HCT116 (cell line): ENCODE measurements around the gene LYG2. TPM values are rescaled to one million over a fixed set of nuclear protein-coding genes. Genes with fewer than 3 reads are reported as not detected.
A peak's percentile ranks its signal among the peaks of the same experiment; 100 is the strongest.
"Not testable (repeated sequence)": the region's sequence is repeated elsewhere in the genome, so short reads cannot be mapped to it uniquely, and the experiment has no call there.

Source experiments
- ATAC-seq: fragments of 200-7000 bp; cut with Tn5 transposase; 2 replicates; pipeline ENCODE4 v1.9.1; 2020; ENCODE audit warnings: mild to moderate bottlenecking, moderate library complexity
- Bru-seq: library from RNA; stranded (reverse); fragments of 400-500 nt; gene quantifications from one replicate; lab custom pipeline; 2021; lab: Mats Ljungman, UMichigan
- BruChase-seq, 2 experiments: library from RNA; stranded (reverse); fragments of 400-500 nt; gene quantifications; one replicate each; lab custom pipeline; 2021; lab: Mats Ljungman, UMichigan
- BruUV-seq: library from RNA; stranded (reverse); fragments of 400-500 nt; replicated peaks from 2 replicates; lab custom pipeline; 2021; lab: Mats Ljungman, UMichigan
- CTCF ChIA-PET: fragments of 300-600 bp; sonication (Branson Sonifier 250); formaldehyde crosslinking; loops from one replicate; lab custom pipeline; 2021; ENCODE audit warnings: antibody characterized with exemption; lab: Charles Lee
- POLR2A ChIA-PET: fragments of 300-600, 350-600 bp; sonication (Branson Sonifier 250); formaldehyde crosslinking; loops from one replicate; lab custom pipeline; 2021; ENCODE audit warnings: antibody characterized with exemption; lab: Charles Lee
- RAD21 ChIA-PET, 2 experiments: fragments of 300-600 bp; sonication (Branson Sonifier 250); formaldehyde crosslinking; loops; one replicate each; lab custom pipeline; 2023; ENCODE audit warnings: low total read pairs in 2 of 2; ENCODE audit not compliant: uncharacterized antibody in 2 of 2, unreplicated experiment in 2 of 2, low non-redundant PET in 1 of 2; lab: Charles Lee
- DNase-seq: peaks from one replicate; pipeline ENCODE4 v3.0.0-alpha.2; 2010; ENCODE audit warnings: low read depth, low spot score
- H2AFZ ChIP-seq: fragments of 200-600 bp; shearing (Covaris generic), sonication (generic); 2 replicates; pipeline ENCODE4 v1.6.1; 2017; ENCODE audit warnings: low read depth, mixed run types, mixed read lengths, antibody characterized with exemption, low read length; ENCODE audit not compliant: poor library complexity, severe bottlenecking
- H3K27ac ChIP-seq: 2 replicates; pipeline ENCODE4 v1.5.1; 2012; ENCODE audit warnings: low read depth, low read length
- H3K27me3 ChIP-seq: fragments of 200-600 bp; sonication (generic); 2 replicates; pipeline ENCODE4 v1.6.1; 2016; ENCODE audit warnings: mixed run types, low read length, mixed read lengths; ENCODE audit not compliant: insufficient read depth
- H3K36me3 ChIP-seq, 2 experiments: fragments of 200-500 bp in 1 of 2; fragments of 200-600 bp in 1 of 2; sonication (Bioruptor generic) in 1 of 2; sonication (generic) in 1 of 2; 2 replicates each; pipeline versions ENCODE4 v1.5.1 to v1.6.1; 2014 to 2016; ENCODE audit warnings: low read length in 2 of 2, inconsistent platforms in 1 of 2, mixed read lengths in 1 of 2, mixed run types in 1 of 2; ENCODE audit not compliant: insufficient read depth in 2 of 2, control insufficient read depth in 1 of 2
- H3K4me1 ChIP-seq, 2 experiments: fragments of 200-600 bp in 1 of 2; sonication (generic) in 1 of 2; 2 replicates each; pipeline versions ENCODE4 v1.5.1 to v1.6.1; 2012 to 2017; ENCODE audit warnings: low read length in 2 of 2, inconsistent platforms in 1 of 2, mild to moderate bottlenecking in 1 of 2, mixed read lengths in 1 of 2, mixed run types in 1 of 2, moderate library complexity in 1 of 2; ENCODE audit not compliant: insufficient read depth in 2 of 2, control insufficient read depth in 1 of 2
- H3K4me2 ChIP-seq: fragments of 200-600 bp; sonication (generic); 2 replicates; pipeline ENCODE4 v1.6.1; 2017; ENCODE audit warnings: mixed run types, low read length, mixed read lengths
- H3K4me3 ChIP-seq, 2 experiments: fragments of 200-600 bp in 1 of 2; sonication (generic) in 1 of 2; replicated peaks in 1 of 2; 2 replicates each; pipeline ENCODE4 v1.5.1; 2011 to 2016; ENCODE audit warnings: low read length in 2 of 2, control low read depth in 1 of 2, low read depth in 1 of 2, mild to moderate bottlenecking in 1 of 2, mixed read lengths in 1 of 2, mixed run types in 1 of 2
- H3K79me2 ChIP-seq: fragments of 200-600 bp; sonication (generic); 2 replicates; pipeline ENCODE4 v1.6.1; 2017; ENCODE audit warnings: mild to moderate bottlenecking, mixed run types, low read length, moderate library complexity, mixed read lengths; ENCODE audit not compliant: insufficient read depth
- H3K9ac ChIP-seq: fragments of 200-600 bp; sonication (generic); 2 replicates; pipeline ENCODE4 v1.6.1; 2016; ENCODE audit warnings: low read length, mixed read lengths
- H3K9me2 ChIP-seq: fragments of 200-600 bp; sonication (generic), shearing (Covaris generic); 2 replicates; pipeline ENCODE4 v1.6.1; 2017; ENCODE audit warnings: mixed run types, mild to moderate bottlenecking, moderate library complexity; ENCODE audit not compliant: insufficient read depth
- H3K9me3 ChIP-seq, 2 experiments: fragments of 200-500 bp in 1 of 2; fragments of 200-600 bp in 1 of 2; sonication (Bioruptor generic) in 1 of 2; sonication (generic) in 1 of 2; 2 replicates each; pipeline ENCODE4 v1.6.1; 2014 to 2017; ENCODE audit warnings: low read length in 2 of 2, mixed read lengths in 2 of 2, inconsistent platforms in 1 of 2, low read depth in 1 of 2, mild to moderate bottlenecking in 1 of 2, mixed run types in 1 of 2, moderate library complexity in 1 of 2; ENCODE audit not compliant: control insufficient read depth in 1 of 2, insufficient read depth in 1 of 2
- H4K20me1 ChIP-seq: fragments of 200-600 bp; sonication (generic), shearing (Covaris generic); 2 replicates; pipeline ENCODE4 v1.6.1; 2017; ENCODE audit warnings: mixed run types, mild to moderate bottlenecking, moderate library complexity; ENCODE audit not compliant: insufficient read depth
- CBX3 ChIP-seq: IDR thresholded peaks from 2 replicates; pipeline ENCODE4 v1.6.1; 2012; ENCODE audit warnings: low read depth
- CTCF ChIP-seq, 3 experiments: fragments of 200-600 bp in 1 of 3; sonication (generic) in 1 of 3; IDR thresholded peaks in 2 of 3; conservative IDR thresholded peaks in 1 of 3; 2 replicates each; pipeline ENCODE4 v1.5.1; 2012 to 2017; ENCODE audit warnings: low read depth in 2 of 3, low read length in 2 of 3, antibody characterized with exemption in 1 of 3, borderline replicate concordance in 1 of 3, control low read depth in 1 of 3, mild to moderate bottlenecking in 1 of 3, mixed read lengths in 1 of 3, mixed run types in 1 of 3, moderate library complexity in 1 of 3; ENCODE audit not compliant: insufficient read depth in 1 of 3
- EGR1 ChIP-seq: IDR thresholded peaks from 2 replicates; pipeline ENCODE4 v1.6.1; 2012; ENCODE audit warnings: low read depth
- EZH2 ChIP-seq: fragments of 200-600 bp; sonication (generic); IDR thresholded peaks from 2 replicates; pipeline ENCODE4 v1.6.1; 2017; ENCODE audit warnings: antibody characterized with exemption, mixed run types
- JUND ChIP-seq: IDR thresholded peaks from 2 replicates; pipeline ENCODE4 v1.6.1; 2012
- MAX ChIP-seq: IDR thresholded peaks from 2 replicates; pipeline ENCODE4 v1.6.1; 2012
- POLR2AphosphoS5 ChIP-seq: IDR thresholded peaks from 2 replicates; pipeline ENCODE4 v1.6.1; 2011; ENCODE audit warnings: mild to moderate bottlenecking, low read depth, low read length, moderate library complexity
- SIN3A ChIP-seq: IDR thresholded peaks from 2 replicates; pipeline ENCODE4 v1.6.1; 2012; ENCODE audit warnings: low read depth
- SP1 ChIP-seq: IDR thresholded peaks from 2 replicates; pipeline ENCODE4 v1.6.1; 2012; ENCODE audit warnings: low read depth
- SRF ChIP-seq: IDR thresholded peaks from 2 replicates; pipeline ENCODE4 v1.6.1; 2012; ENCODE audit warnings: low read depth
- TCF7L2 ChIP-seq: IDR thresholded peaks from 2 replicates; pipeline ENCODE4 v1.7.0; 2011; ENCODE audit warnings: borderline replicate concordance, inconsistent platforms; ENCODE audit not compliant: insufficient read depth, insufficient read length; ENCODE audit errors: extremely low read depth
- YY1 ChIP-seq: IDR thresholded peaks from 2 replicates; pipeline ENCODE4 v1.6.1; 2011; ENCODE audit warnings: low read length, low read depth, moderate library complexity, mild to moderate bottlenecking; ENCODE audit not compliant: insufficient replicate concordance; ENCODE audit errors: extremely low read depth
- ZFX ChIP-seq: fragments of 450-650 bp; IDR thresholded peaks from 2 replicates; pipeline ENCODE4 v1.6.1; 2017
- intact Hi-C: fragments of 100-400 bp; cut with micrococcal nuclease; formaldehyde crosslinking; loops from 2 replicates; pipeline ENCODE4 v1.10.0; 2022
- long read RNA-seq: library from polyadenylated mRNA; unstranded; transcript quantifications from one replicate; pipeline ENCODE4 v2.0.0, GENCODE V29; 2021; ENCODE audit not compliant: unreplicated experiment
- polyA plus RNA-seq: library from polyadenylated mRNA; unstranded; fragments of >200 nt; gene quantifications from 2 replicates; pipeline ENCODE4 v1.2.1, GENCODE V29; 2012; ENCODE audit warnings: missing spikeins
- total RNA-seq: library from RNA; stranded (reverse); gene quantifications from one replicate; pipeline ENCODE4 v1.2.1, GENCODE V29; 2021; ENCODE audit not compliant: unreplicated experiment
- TF ChIP-seq, protein P1 (sequence below): IDR thresholded peaks from 2 replicates; pipeline ENCODE4 v1.6.1; 2011; ENCODE audit warnings: mild to moderate bottlenecking, low read length, moderate library complexity; ENCODE audit not compliant: insufficient replicate concordance; ENCODE audit errors: extremely low read depth

Gene LYG2
- total RNA-seq (0.27 TPM), Bru-seq, nascent RNA (percentile 9 among the genes with signal in this experiment), BruChase-seq, experiment 1, labeled RNA remaining after a 6-hour chase (percentile 0 among the genes with signal in this experiment), BruChase-seq, experiment 2, labeled RNA remaining after a 2-hour chase (percentile 9 among the genes with signal in this experiment)
- polyA plus RNA-seq: 0.30 and 0.37 TPM in 2 replicates
- long read RNA-seq: 0 reads

DNA sequence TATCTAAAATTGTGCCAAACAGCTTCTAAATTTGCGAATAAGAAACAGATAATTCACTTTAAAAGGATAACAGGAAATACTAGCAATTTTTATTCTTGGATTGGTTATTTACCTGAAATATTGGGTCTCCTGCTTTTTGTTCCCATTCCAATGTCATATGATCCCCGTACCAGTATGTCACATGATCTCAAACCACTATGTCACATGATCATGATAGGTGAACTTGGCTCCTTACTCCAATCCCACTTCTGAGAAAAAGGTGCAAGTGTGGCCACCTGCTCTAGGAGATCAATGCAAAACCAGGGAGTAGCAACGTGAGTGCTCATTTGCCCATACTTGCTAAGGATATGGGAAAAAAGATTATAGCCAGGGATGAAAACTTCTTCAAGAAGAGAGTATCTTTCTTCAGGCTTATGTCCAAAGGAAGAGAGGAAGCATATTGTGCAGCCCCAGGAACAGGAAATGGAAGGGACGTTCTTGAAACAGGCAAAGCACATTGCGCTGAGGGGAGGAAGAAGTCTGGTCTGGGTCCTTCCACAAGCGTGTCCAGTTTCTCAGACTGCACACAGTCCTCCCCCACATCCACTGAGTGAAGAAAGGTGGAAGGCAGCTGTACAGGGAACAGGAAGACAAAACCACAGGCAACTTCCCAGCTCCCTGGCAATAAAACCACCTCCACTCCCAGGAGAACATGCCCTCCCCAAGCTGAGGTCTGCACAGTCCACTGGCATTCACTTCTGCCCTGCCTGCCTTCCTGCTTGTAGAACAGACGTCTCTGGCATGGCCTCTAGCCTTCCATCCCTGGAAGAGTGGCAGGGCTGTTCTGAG is at the start of gene LYG2:
LYG2 (minus strand) TSS at position 176 of the 828 bp plus-strand sequence. CDS start 1,406 bp downstream, outside the sequence.
- H3K9me2 ChIP-seq: no peaks in the 10 kb centered on the region
- POLR2A ChIA-PET: no interaction called here
- H3K9ac ChIP-seq: no peak within 1 kb of the TSS
- DNase-seq (no peak), ATAC-seq (no peak)
- H3K4me2 ChIP-seq: no peak within 1 kb of the TSS
- H3K36me3 ChIP-seq: no peaks in the 10 kb centered on the region
- no peaks in the 10 kb centered on the region for H4K20me1 ChIP-seq
- RAD21 ChIA-PET: no interaction called here
- peaks cover 0 to 8% of the 10 kb centered on the region in 2 experiments; a peak in 1 of 4 replicates for H3K4me1 ChIP-seq
- CTCF ChIA-PET: no interaction called here
- no peaks in the 10 kb centered on the region for H3K9me3 ChIP-seq
- TF ChIP-seq JUND: no peak
- TF ChIP-seq CBX3: no peak
- TF ChIP-seq ZFX: no peak
- no peak for TF ChIP-seq SIN3A
- TF ChIP-seq MAX: no peak
- TF ChIP-seq SP1: no peak
- TF ChIP-seq EGR1: no peak
- no peak for TF ChIP-seq YY1
- no peak for TF ChIP-seq CTCF (IDR thresholded peaks at IDR 0.05 in 2 of 3, conservative IDR thresholded peaks at IDR 0.05 in 1 of 3; ENCODE audit: borderline replicate concordance in 1 of 3, insufficient read depth in 1 of 3, low read depth in 2 of 3, low read length in 2 of 3)
- no peak for TF ChIP-seq TCF7L2
- TF ChIP-seq, protein P1, sequence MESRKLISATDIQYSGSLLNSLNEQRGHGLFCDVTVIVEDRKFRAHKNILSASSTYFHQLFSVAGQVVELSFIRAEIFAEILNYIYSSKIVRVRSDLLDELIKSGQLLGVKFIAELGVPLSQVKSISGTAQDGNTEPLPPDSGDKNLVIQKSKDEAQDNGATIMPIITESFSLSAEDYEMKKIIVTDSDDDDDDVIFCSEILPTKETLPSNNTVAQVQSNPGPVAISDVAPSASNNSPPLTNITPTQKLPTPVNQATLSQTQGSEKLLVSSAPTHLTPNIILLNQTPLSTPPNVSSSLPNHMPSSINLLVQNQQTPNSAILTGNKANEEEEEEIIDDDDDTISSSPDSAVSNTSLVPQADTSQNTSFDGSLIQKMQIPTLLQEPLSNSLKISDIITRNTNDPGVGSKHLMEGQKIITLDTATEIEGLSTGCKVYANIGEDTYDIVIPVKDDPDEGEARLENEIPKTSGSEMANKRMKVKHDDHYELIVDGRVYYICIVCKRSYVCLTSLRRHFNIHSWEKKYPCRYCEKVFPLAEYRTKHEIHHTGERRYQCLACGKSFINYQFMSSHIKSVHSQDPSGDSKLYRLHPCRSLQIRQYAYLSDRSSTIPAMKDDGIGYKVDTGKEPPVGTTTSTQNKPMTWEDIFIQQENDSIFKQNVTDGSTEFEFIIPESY: no peak
- TF ChIP-seq POLR2AphosphoS5: no peak
- no peak for TF ChIP-seq SRF
- no peak for TF ChIP-seq EZH2
- TF ChIP-seq, all 23 proteins: peak for 0
- intact Hi-C loops: no loop called here
- Histone ChIP-seq H3K4me3 (no peak within 1 kb of the TSS), H2AFZ (no peak within 1 kb of the TSS), H3K79me2 (no peaks in the 10 kb centered on the region), H3K27ac (no peak within 1 kb of the TSS), H3K27me3 (no peaks in the 10 kb centered on the region)
- no TSS peak for BruUV-seq

DNA sequence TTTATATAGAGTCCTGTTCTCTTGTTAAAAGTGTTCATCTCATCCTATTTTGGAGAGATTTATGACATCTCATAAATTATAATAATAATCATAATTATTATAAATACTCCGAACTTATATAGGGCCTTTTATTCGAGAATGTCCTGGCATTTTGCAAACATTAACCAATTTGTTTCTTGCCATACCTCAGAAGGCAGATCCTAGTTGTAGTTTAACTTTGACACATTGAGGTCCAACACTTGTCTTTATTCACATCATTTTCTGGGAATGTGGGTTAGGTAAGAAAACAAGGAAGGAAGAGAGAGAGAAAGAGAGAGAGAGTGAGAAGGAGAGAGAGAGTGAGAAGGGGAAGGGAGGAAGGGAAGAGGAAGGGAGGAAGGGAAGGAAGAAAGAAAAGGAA is 45.6 kb upstream of the LYG2 start, which contains the start of gene LYG1:
LYG1 (minus strand) TSS at position 101 of the 400 bp plus-strand sequence. CDS start 5,527 bp downstream, outside the sequence.
- intact Hi-C loops, POLR2A ChIA-PET: not testable (repeated sequence)

More for the DNA sequence above, 45.6 kb upstream of the LYG2 start, which contains the start of gene LYG1:
- H2AFZ ChIP-seq, H3K4me2 ChIP-seq, H3K9me3 ChIP-seq, H3K27ac ChIP-seq, ATAC-seq, H3K4me3 ChIP-seq, H3K27me3 ChIP-seq, H3K9me2 ChIP-seq, H3K36me3 ChIP-seq, RAD21 ChIA-PET, H3K4me1 ChIP-seq, H3K9ac ChIP-seq, H3K79me2 ChIP-seq, BruUV-seq, DNase-seq, H4K20me1 ChIP-seq, CTCF ChIA-PET: not testable (repeated sequence)
